DMS53 (cell line): ENCODE measurements around the gene MARCHF10.
A peak's percentile ranks its signal among the peaks of the same experiment; 100 is the strongest.

Experiments used
- DNase-seq: peaks from one replicate; lab custom pipeline; 2025; lab: John Stamatoyannopoulos, UW

Gene MARCHF10

GRCh38 chr17:62658136-62658920 is 149.8 kb downstream of the MARCHF10 start:
- DNase-seq: no peak

- no peak for DNase-seq
These were observed 150.4 kb downstream of the MARCHF10 start for GRCh38 chr17:62657690-62658089.

- DNase-seq: no peak
These were observed 150.9 kb downstream of the MARCHF10 start for GRCh38 chr17:62657145-62657665.

- no peak for DNase-seq
These were observed 151.7 kb downstream of the MARCHF10 start for GRCh38 chr17:62656446-62656845.

- DNase-seq: no peak
These were observed 152.5 kb downstream of the MARCHF10 start for GRCh38 chr17:62655656-62656055.

GRCh38 chr17:62653826-62654761 is 154.0 kb downstream of the MARCHF10 start:
- DNase-seq: peak; percentile 11

- DNase-seq: peak; percentile 85
These were observed 154.9 kb downstream of the MARCHF10 start for GRCh38 chr17:62653002-62653825.

GRCh38 chr17:62652251-62653001 is 155.7 kb downstream of the MARCHF10 start:
- peak; percentile 77 for DNase-seq
